CD4-positive, alpha-beta T cell treated with Interleukin-15 for 4 hours (primary cell): Measurements from ENCODE around the gene CALU.

Source experiments
- DNase-seq: peaks from one replicate; pipeline ENCODE4 v3.0.0-alpha.2; 2020; ENCODE audit warnings: low spot score

Gene CALU

DNA sequence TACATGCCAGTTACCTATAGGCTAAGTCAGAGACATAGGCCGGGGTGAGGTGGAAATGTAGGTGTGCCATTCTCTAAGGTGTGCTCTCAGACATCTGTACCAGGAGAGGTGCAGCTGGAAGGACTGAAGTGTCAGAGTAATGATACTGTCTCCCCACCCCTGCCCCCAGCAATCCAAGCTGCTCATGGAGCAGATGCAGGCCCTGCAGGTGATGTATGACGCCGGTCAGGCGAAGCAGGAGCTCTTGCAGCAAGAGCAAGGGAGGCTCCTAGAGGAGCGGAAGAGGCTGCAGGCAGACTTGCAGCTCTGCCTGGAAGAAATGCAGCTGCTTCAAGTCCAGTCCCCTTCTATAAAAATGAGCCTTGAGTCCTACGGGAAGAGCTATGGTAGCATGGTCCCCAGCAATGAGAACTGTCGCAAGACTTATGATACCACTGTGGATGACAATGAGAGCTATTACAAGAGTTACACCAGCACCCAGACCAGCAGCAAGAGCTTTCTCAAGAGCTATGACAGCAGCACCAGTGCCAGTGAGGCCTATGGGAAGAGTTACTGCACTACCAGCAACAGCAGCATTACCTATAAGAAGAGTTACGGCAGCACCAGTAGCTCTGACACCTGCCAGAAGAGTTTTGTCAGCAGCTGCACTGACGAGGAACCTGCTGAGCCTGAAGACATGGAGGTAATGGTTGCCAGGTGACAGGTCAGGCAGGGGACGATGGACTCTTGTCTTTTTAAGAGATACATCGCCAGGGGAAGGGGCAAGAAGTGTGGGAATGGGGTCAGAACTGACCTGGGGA is 72.7 kb downstream of the CALU start:
- no peak for DNase-seq

DNA sequence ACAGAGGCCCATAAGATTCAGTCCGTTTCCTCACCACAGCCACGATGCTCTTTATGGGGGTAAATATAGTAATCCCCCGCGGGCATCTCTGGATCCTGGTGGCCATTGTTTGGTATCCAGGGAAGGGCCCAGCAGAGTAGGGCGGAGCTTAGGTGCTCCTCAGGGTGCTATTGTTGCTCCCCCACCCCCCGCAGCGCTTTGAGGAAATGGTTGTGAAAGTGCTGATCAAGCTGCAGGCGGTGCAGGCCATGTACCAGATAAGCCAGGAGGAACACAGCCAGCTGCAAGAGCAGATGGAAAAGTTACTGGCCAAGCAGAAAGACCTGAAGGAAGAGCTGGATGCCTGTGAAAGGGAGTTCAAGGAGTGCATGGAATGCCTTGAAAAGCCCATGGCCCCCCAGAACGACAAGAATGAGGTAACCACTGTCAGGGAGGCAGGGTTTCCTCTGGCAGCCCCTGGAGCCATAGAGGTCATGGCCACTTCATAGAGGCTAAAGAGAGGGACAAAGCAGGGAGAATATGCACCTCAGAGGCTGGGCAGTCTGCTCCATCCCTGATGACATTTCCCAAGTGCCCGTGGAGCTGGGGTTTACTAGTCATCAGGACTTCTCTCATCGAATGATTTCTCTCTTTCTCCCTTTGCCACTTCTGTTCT is 73.5 kb downstream of the CALU start:
- no peak for DNase-seq

DNA sequence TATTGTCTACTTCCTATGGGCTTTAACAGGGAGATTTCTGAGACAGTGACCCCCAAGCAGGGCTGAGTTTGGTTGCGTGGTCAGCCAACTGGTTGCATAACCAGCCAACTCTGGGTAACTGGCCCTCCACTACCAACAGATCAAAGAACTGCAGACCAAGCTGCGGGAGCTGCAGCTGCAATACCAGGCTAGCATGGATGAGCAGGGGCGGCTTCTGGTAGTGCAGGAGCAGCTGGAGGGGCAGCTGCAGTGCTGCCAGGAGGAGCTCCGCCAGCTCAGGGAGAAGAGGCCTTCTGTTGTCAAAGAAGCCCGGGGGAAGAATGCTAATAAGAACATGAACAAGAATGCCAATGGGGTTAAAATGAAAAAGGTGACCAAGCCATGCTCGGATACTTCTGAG is 75.3 kb downstream of the CALU start:
- no peak for DNase-seq

DNA sequence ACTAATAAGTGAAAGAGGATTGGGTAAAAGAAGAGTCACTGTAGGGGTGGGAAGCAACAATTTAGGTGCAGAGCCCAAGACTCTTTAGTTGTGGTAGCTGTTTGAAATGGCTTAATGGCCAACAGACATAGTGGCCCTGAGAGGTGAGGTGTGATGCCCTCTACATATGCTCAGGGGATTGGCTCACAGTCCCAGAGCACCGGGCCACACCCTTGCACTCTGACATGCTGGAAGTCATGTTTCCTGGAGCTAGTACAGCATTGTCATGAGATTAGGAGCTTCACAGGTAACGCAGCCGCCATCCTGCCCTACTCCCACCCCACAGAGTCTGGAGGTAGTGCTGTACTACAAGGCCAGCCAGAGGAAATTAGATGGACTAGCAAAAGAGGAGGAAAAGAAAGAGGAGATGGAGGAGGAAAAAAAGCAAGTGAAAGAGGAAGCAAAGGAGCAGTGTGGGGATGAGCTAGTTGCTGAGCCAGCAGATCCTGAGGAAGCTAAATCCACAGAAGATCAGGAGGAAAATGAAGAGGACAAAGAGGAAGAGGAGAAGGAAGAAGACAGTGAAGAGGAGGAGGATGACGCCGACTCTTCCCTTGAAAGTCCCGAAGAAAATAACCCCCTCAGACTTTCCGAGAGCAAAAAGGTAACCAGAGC is 76.3 kb downstream of the CALU start:
- DNase-seq, result no peak

DNA sequence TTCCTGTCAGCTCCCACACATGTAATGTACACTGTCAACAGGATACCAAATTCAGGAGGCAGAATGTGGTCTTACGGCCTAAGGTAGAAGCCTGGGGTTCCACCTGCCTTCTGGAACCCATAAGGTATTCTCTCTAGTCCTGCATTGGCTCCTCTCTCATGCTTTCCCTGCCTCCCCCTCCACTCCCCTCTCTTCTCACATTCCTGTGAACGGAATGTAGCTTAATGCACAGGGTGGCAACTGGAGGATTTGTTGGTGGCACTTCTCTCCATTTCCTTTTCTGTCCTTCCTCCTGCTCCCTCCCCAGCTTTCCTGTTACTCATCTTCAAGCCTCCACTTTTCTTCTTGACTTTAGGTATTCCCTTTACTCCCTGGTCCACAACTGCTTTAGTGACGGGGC is 79.5 kb downstream of the CALU start:
- no peak for DNase-seq
